Germinal center (tissue), 1 donor: Measurements from ENCODE around the gene KRT34.
"Not testable (repeated sequence)": the region's sequence is repeated elsewhere in the genome, so short reads cannot be mapped to it uniquely, and the experiment has no call there.

Experiments used
- DNase-seq: peaks from one replicate; pipeline ENCODE4 v3.0.0; 2012; ENCODE audit warnings: mixed read lengths, low spot score

The KRT34 gene

GRCh38 chr17:41366070-41366469, 16.0 kb downstream of the KRT34 start:
- no peak for DNase-seq

DNA sequence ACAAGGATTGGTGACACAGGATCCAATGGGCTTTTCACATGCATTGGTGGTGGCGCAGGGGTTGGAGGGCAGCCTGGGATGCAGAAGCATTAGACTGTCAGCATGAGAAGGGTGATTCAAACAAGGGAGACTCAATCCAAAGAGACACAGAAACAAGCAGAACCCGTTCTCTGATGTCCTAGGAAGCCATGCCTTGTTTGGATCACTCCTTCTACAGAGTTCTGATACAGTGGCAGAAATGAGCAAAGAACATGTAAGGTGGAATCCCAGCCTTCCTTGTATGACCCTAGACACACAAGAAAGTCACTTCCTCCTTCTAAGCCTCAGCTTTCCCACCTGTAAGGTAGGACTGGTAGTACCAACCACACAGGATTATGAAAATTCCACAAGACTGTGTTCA, 18.2 kb downstream of the KRT34 start:
- DNase-seq, result no peak

GRCh38 chr17:41360296-41360995, 21.7 kb downstream of the KRT34 start:
- no peak for DNase-seq

DNA sequence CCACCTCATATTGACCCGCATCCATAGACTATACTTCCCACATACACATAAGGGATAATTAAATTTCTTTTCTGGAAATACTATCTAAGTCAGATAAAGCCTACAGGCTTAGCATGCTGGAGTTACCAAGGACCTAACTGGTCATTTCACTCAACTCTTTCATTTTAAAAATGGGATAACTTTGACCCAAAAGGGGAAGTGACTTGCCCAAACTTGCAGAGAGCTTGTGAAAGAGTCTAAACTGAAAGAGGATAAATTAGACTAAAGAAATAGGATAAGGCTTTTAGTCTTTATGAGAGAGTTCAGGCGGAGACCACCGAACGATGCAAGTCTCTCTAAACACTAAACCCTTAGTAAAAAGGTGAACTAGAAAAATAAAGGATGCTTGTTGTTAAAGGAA, 27.6 kb downstream of the KRT34 start:
- no peak for DNase-seq

DNA sequence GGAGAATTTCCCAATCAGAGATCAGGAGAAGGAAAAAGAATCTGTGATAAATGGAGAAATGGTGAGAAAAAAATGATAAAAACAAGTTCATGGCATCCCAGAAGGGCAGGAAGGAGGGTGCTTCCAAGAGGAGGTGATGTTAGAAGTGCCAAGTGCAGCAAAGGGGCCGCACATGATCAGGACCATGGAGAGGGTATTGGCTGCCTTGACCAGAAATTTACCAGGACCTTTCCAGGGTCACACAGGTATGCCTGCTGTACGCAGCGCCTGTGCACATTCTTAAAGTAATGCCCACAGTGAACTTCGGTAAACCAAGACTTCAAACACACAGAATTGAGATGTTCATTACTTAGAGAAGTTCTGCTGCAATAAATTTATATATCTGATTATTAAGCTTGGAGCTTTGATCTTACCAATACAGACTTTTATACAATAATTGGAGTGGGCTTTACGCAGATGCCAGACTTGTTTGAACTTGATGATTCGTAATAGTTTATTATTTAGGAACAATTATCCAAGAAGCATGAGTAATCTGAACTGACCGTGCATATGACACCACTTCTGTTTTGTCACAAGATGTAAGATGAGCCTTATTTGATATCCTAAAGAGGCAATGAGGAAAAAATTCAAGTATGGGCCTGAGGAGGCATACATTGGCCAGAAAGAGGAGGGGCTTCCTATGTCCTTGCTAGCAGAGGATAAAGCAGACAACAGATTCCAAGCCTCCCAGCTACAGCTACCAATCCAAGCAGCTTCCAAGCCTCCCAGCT, 29.3 kb downstream of the KRT34 start:
- no peak for DNase-seq

DNA sequence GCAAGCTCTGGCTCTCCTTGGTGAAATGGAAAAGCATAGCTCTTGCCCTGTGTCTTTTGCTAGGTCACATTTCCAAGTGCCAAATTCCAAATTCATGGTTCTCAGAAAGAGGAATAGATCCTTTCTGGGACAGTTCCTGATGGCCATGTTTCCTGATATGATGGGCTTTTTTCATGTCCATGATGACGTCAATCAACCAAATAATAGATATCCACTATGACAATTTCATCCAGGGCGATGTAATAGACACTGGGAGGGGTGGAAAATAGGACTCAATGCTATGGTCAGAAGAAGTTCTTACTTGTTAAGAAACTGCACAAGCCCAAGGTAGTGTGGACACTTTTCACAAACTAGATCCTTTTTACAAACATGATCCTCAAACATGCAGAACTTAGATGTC, 30.9 kb downstream of the KRT34 start:
- DNase-seq, result no peak

GRCh38 chr17:41350381-41350878, 31.7 kb downstream of the KRT34 start, which contains the start of gene KRT33A:
KRT33A (minus strand) TSS chr17:41350828; CDS start chr17:41350767, 61 bp downstream.
- not testable (repeated sequence) for DNase-seq

DNA sequence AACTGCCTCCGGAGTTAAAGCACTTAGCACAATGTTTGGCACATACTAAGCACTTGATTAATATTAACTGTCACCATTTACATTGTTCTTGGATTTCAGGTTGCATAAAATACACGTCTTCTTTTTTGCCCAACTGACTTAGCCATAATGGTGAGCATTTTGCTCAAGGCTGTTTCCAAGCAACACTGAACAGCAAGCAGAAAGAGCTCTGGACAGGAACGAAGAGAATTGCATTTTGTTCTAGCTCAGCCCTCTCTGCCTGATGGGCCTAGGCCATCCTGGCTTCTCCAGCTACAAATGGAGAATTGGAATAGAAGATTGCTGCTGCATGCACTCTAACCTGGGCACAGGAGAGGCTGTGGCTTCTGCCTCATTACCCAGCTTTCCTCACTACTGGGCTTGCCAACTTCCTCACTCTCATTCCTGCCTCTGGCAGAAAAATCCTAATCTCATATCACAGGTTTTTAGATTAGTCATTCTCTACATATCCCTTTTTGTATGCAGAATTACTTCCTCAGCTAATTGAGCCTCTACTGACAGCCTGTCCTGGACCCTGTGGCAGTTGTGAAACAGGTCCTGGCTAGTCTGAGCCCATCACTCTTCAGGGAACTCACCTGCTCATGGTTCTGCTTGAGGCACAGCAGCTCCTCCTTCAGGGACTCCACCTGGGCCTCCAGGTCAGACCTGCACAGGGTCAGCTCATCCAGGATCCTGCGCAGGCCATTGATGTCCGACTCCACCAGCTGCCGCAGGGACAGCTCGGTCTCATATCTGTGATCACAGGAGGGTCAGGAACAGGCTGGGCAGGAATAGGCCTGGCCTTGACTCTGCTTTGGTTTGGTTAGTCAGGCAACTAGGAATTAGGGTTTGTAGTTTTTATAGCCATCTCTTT, 34.0 kb downstream of the KRT34 start:
- no peak for DNase-seq

GRCh38 chr17:41346421-41346820, 35.7 kb downstream of the KRT34 start:
- not testable (repeated sequence) for DNase-seq

DNA sequence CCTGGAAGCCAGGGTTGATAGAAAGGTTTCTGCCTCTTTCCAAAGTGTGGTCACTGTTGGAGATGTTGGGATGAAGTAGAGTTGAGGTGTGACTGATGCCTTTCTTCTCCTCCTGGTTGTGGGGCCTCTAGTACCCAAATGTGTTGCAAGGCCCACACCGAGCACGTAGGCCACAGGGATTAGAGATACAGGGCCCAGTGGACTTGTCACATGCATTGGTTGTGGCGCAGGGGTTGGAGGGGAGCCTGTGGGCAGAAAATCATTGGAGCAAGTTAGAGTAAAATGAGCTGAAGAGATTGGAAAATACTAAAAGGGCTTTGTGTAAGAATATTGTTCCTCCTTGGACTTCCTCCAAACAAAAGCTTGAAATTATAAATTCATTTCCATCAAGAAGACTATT, 36.1 kb downstream of the KRT34 start:
- no peak for DNase-seq

DNA sequence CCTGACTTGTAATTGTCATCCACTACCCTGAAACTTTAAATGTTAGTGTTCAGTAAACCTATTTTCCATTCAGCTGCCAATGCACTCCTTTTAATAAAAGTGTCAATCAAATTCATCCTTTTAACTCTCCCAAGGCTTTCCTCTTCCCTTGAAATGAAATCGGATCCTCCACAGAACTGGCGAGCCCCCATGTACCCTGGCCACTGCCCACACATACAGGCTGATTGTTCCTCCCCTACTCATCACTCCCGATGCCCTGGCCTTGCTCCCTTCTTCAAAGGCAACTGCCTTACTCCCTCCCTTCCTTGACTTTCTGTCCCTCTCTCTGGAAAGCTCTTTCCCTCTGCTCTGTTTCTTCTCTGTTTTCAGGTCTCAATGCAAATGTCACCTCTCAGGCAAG, 39.1 kb downstream of the KRT34 start:
- no peak for DNase-seq

DNA sequence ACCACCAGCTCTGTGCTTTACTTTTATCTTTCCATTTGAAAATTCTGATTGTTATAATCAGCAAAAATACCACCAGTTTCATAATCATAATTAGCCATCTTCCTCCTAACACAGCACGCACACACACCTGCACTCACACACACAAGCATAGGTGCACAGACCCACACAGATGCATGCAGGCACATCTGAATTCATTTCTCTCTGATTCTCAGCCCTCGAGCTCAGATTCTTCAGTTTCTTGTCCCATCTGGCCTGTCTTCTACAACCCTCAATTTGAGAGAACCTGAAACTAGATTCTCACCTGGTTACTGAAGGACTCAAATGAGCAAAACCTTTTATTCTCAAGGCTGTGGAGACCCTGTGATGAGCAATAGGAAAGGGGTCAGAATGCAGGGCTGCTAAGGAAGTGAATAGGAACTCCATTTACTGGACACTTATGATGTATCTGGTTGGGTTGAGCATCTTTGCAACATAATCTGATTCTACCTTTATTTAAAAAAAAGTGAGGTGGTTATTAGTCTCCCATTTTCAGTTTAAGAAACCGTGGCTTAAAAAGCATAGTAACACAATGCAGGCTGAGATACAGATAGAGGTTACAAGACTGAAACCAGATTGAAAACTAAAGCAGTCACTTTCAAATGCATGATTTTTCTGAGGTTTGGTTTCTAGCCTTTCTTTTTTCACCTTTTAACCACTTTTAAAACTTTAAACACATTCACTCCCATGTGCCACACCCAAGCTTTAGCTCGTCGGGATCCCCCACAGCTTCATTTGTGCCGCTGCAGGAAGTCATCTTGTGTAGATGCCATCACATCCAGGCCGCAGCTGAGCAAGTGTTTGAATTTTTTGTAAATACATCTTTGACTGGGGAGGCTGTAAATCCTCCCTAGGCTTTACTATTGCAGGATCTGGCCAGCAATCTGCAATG, 40.9 kb downstream of the KRT34 start:
- no peak for DNase-seq

GRCh38 chr17:41340494-41340893, 41.6 kb downstream of the KRT34 start:
- no peak for DNase-seq

DNA sequence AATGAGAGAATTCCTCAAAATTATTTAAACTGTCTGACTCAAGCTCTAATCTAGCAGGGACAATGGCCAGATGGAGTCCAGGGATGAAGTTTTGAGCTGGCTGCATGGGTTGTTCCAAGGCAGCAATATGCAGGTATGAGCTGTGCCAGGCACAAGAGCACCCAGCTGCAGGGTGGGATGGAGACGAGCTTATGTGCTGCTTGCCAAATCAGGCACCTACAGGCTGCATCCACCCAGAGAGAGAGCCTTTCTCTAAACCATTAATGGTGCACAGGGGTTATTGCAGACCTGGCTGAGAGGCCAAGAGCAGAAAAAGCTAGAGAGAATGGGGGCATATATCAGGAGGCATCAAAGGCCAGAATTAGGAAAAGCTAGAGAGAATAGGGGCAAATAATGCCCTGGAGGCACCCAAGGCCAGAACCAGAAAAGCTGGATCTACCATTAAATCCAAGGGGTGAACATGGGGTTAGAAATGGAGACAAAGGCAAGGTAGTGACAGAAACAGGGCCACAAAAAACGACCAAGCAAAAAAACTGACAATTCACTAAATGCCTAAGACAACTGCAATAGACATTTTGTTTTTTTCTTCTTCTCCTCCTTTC, 42.4 kb downstream of the KRT34 start:
- DNase-seq, result no peak

DNA sequence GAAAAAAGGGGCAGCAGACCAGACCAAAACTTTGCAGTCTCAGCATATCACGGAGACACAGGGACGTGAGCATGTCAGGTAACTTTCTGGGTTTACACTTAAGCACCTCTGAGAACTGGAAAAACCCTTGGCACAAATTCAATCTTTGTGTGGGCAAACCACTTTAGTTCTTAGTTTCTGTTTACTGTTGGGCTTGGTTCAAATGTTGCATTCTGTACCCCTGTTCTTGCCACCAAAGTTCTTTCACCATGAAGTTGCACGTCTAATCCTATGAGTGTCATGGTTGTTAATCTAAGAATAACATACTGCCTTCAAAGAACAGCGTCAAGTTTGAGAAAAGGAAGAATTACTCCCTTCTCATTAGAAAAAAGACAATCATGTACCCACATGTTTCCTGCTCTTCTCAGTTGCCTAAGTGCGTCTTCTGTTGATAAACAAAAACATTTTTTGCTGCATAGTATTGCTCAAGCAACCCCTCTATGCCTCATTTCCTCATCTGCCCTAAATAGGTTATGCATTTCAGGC, 43.1 kb downstream of the KRT34 start:
- DNase-seq, result no peak

GRCh38 chr17:41335747-41336146, 46.4 kb downstream of the KRT34 start:
- DNase-seq, result no peak

DNA sequence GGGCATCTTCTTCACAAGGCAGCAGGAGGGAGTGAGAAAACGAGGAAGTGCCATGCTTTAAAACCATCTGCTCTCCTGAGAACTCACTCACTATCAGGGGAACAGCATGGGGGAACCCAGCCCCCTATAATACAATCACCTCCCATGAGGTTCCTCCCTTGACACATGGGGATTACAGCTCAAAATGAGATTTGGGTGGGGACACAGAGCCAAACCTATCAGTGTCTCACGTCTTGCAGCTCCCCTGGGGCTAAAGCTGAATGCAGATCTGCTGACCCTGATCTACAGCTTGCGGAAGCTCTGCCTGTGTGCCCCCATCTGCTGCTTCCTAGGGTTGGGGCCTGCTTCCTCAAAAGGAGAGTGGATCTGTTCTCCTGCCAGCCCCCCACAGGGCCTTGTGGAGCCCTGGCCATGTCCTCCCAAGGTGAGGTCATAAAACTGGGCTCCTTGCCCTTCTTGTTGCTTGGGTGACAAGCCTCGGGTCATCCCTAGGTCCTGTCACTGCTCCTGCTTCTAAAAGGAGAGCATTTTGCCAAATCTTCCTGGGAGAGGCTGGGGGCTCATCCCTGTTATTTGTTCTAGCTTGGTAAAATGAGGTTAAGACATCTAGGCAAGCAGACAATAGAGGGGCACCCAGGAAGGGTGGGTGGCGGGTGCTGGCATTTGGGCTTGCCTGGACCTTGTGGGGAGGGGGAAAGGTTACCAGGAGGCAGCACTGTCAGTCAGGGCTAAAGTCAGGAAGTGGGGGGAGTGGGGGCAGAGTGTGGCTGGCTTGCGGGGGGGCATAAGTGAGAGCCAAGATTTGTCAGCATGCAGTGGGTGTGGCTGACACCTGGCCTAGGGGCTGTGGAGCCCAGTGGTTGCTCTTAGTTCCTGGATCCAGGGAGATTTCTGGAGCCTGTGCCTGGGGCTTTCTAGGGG, 47.5 kb downstream of the KRT34 start:
- DNase-seq, result no peak

DNA sequence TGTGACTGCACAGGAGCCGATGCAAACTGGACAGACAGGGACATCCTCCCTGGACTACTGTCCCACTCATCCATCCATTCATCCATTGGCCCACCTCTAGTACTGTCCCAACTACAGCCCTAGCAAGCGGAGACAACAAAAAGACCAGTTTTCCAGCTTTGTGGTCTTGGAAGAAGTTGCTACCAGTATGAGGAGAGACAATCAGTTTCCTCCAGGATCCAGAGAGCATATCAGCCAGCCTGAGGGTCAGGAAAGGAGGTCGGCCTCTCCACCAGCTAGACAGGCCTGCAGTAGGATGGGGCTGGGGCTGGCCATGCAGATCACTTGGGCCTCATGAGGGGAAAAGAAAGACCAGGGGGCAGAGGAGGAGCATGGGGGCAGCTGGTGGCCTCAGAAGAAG, 48.3 kb downstream of the KRT34 start:
- no peak for DNase-seq

DNA sequence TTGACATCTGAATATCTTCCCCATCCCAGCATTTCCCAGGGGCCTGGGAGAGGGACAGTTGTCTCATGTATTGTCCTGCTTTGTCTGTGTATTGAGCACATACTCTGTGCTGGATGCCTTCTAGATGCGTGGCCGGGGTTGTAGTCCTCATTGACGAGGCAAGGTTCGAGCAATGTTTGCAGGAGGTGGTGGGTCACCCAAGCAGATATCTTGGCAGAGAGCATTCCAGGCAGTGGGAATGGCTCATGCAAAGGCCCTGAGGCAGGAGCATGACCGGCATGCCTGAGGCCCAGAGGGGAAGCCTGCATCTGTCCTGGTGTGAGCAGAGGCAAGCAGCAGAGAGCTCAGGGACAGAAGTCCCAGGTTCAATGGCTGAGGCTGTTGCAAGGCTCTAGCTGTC, 49.0 kb downstream of the KRT34 start:
- no peak for DNase-seq
